OCI-LY3 (cell line): Measurements from ENCODE around the gene ARHGAP24.

ENCODE experiments used
- EZH2phosphoT487 ChIP-seq: fragments of 200-600 bp; shearing (Covaris generic); IDR thresholded peaks from 2 replicates; pipeline ENCODE4 v1.6.1; 2018; ENCODE audit warnings: antibody characterized with exemption, mixed run types, low read depth
- TF ChIP-seq, protein P1 (sequence below): fragments of 200-600, 300-600 bp; sonication (generic); IDR thresholded peaks from 2 replicates; pipeline ENCODE4 v1.5.1; 2014; ENCODE audit warnings: antibody characterized with exemption, low read length, low read depth

DNA sequence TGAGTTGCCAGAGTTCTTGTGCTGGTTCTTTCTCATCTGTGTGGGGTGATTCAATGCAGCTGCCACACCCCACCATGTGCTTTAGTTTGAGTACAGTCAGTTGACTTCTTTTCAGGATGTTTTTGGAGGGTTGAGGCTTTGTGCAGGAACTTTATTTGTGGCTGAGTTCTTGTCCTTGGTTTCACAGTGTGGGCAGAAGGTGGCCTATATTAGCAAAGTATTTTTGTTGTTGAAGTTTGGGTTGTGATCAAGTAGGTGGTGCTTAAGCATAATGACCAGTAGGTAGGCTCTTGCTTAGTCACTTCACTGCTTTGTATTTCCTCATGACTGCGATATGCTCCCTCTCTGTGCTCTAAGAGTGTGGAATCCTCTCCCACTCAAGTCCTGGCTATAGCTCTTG, 80.3 kb downstream of the ARHGAP24 start:
- TF ChIP-seq, protein P1, sequence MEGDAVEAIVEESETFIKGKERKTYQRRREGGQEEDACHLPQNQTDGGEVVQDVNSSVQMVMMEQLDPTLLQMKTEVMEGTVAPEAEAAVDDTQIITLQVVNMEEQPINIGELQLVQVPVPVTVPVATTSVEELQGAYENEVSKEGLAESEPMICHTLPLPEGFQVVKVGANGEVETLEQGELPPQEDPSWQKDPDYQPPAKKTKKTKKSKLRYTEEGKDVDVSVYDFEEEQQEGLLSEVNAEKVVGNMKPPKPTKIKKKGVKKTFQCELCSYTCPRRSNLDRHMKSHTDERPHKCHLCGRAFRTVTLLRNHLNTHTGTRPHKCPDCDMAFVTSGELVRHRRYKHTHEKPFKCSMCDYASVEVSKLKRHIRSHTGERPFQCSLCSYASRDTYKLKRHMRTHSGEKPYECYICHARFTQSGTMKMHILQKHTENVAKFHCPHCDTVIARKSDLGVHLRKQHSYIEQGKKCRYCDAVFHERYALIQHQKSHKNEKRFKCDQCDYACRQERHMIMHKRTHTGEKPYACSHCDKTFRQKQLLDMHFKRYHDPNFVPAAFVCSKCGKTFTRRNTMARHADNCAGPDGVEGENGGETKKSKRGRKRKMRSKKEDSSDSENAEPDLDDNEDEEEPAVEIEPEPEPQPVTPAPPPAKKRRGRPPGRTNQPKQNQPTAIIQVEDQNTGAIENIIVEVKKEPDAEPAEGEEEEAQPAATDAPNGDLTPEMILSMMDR: no peak
- no peak for TF ChIP-seq EZH2phosphoT487
